HT1080 (cell line): Measurements from ENCODE around the gene LRRC52. TPM values are rescaled to one million over a fixed set of nuclear protein-coding genes. Genes with fewer than 3 reads are reported as not detected.
"Not testable (repeated sequence)": the region's sequence is repeated elsewhere in the genome, so short reads cannot be mapped to it uniquely, and the experiment has no call there.

Experiments
- DNase-seq: peaks from one replicate; pipeline ENCODE4 v3.0.0-alpha.2; 2015; ENCODE audit warnings: low read depth
- total RNA-seq: library from RNA; depleted of rRNA; stranded (reverse); fragments of >200 nt; shearing (Covaris generic); gene quantifications from 2 replicates; pipeline ENCODE4 v1.2.3, GENCODE V29; 2014; rRNA removed

Gene LRRC52
- total RNA-seq, 1 experiment from 2014 or later = not detected

DNA sequence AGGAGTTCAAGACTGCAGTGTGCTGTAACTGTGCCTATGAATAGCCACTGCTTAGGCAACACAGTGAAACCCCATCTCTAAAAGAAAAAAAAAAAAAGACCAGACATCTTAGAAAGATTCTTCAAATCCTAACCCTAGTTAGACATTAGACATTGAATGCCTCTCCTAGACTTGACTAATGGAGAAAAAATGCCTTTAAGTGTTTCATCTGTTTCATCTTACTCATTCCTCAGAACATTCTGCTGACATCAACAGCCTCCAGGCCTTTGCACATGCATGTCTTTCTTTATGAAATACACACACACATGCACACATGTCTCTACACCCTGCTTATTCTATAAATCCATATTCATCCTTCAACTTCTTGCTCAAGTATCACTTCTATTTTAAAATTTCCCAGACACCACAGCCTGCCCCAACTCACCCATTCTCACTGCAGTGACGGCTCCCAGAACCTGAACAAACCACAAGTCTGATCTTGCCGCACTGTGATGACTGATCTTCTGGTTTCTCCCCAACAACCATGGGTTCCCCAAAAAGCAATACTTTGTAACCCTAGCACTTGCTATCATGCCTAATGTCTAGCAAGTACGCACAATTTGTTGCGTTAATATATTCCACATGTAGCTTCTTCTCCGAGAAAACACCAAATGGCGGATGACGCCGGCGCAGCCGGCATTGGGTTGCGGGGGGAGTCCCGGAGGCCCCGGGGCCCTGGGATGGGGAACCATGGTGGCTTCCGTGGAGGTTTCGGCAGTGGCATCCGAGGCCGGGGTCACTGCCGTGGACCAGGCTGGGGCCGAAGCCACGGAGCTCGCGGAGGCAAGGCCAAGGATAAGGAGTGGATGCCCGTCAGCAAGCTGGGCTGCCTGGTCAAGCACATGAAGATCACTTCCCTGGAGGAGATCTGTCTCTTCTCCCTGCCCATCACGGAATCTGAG lies 37.4 kb downstream of the LRRC52 start:
- DNase-seq = no peak

DNA sequence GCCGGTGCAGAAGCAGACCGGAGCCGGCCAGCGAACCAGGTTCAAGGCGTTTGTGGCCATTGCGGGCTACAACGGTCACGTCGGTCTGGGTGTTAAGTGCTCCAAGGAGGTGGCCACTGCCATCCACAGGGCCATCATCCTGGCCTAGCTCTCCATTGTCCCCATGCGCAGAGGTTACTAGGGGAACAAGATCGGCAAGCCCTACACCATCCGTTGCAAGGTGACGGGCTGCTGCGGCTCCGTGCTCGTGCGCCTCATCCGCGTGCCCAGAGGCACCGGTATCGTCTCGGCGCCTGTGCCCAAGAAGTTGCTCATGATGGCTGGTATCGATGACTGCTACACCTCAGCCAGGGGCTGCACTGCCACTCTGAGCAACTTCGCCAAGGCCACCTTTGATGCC lies 38.1 kb downstream of the LRRC52 start:
- DNase-seq = no peak

DNA sequence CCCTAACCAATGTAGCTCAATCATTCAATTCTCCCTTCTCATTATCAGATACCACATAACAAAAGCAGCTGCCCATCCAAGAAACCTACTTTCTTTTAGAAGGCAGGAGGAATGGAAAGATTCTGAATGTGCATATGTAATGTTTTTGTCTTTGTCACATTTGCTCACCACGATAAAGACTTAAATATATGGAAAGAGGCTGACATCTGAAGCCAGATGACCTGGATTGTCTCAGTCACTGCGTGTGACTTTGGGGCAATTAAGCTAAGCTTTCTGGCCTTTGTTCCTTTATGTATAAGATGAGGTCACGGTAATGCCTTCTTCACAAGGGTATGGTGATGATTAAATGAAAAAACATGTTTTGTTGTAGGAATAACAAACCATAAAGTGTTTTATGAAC lies 42.6 kb downstream of the LRRC52 start:
- DNase-seq = no peak

DNA sequence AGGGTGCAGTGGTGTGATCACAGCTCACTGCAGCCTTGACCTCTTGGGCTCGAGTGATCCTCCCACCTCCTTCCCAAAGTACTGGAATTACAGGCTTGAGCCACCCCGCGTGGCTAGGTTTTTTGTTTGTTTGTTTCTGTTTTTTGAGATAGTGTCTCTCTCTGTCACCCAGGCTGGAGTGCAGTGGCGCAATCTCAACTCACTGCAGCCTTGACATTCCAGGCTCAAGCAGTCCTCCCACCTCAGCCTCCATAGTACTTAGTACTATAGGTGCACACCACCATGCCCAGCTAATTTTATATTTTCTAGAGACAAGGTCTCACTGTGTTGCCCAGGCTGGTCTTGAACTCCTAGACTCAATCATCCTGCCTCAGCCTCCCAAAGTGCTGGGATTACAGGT lies 47.6 kb downstream of the LRRC52 start:
- not testable (repeated sequence) for DNase-seq

DNA sequence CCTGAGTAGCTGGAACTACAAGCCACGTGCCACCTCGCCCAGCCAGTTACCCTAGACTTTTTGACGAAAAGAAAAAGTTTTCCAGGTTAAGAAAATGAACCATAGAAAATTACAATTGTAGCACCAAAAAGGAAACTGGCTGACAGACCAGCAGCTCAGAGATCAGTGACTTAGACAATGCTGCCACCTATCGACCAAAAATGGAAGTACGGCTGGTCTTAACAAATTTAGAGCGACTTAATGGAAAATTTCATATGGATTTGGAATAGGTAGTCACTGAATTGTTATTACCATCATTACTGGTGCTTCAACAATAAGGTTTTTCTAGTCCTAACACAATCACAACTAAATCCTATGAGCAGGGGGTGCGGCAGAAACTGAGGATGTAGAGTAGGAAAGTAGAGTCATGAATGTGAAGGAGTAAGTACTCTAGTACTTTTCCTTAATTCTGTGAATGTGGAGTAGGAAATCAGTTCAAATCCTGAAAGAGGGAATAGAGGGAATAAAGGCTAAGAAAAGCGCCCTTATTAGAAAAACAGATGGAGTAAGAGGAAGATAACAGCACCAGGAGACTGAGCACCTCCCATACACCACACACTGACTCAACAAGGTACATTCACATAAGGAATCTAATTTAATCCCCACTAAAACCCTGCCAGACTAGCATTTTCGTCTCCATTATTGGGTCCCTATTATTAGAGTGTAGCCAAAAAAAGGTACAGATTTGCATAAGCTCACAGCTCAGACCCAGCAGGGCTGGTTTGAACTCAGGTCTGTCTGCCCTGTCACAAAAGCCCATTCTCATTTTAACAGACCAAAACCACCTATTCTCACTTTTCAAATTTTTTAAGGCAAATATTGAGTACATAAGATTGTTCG lies 49.4 kb downstream of the LRRC52 start:
- DNase-seq = peak; percentile 61

DNA sequence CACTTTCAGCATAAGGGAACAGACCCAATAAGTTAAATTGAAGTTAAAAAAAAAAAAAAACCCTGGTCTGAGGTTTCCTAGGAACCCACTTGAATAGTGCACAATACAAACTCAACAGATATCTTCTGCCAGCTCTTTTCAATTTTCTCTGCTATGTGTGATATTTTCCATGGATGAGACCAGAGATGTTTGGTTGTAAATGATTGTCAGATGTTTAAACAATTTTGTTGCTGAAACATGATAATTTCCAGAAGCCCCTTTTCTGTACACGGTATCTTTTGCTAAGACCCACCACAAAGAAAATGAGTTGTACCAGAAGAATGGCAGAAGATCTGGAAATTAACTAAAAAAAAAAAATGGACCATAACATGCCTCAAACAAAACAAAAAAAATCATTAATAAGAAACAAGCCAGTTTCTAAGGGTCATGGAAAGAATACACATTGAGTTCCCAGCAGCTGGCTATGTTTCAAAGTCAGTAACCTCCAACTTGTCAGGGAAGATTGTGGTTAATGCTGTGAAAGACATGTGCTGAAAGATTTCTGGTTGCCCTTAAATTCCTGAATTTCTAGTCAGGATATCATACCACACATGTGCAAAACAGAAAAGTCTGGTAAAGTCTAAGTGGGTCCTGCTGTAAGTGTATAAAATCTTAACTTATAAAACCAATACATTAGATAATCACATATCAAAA lies 51.6 kb downstream of the LRRC52 start:
- DNase-seq = no peak

DNA sequence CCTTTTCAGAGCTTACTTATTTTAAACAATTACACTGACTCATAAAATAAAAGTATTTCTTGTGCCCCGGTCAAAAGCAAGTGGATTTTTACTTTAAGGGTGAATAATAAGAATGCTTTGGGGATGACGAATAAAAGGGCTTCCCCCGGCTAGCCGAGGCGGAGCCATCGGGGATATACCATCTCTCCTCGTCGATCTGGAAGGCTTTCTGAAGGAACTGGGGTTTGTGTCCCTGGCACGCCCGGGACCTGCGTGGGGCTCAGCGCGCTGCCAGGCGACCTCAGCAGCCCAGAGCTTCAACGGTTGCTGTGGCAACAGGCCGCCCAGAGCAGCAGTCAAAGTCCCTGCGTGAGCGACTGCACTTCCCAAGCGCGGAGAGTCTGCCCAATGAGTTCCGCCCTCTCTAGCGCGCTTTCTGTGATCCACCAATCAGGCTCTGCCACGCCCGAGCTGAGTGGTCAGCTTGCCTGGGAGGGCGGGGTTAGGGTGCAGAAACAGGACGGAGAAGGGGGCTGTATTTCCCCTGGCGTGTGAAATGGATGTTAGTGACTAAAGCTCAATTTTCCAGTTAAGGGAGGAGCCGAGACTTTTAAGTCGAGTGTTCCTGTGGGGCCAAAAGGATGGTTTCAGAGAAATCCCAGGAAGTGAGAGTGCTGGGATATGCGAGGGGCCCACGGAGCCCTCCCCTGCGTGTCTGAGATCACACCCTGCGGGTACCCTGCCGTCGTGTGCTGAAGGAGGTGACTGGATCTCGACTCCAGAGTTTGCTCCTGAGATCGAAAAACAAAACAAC lies 54.3 kb downstream of the LRRC52 start:
- peak; percentile 93 for DNase-seq

DNA sequence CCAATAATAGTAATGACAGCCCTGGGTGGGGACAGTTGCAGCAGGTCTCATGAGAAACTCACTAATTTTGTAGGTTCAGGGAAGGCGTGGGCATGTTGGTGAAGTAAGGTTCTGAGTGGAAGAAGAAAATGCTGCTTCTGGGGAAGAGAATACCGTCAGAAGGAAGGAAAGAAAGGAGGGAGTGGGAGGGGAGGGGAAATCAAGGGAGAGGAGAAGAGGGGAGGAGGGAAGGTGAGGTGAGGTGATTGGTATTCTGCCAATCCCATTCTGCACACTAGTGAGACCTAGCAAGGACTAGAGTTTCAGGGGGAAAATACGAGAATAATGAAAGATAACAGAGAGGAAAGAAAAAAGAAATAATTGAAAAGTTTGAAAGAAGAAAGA lies 54.9 kb downstream of the LRRC52 start:
- no peak for DNase-seq

DNA sequence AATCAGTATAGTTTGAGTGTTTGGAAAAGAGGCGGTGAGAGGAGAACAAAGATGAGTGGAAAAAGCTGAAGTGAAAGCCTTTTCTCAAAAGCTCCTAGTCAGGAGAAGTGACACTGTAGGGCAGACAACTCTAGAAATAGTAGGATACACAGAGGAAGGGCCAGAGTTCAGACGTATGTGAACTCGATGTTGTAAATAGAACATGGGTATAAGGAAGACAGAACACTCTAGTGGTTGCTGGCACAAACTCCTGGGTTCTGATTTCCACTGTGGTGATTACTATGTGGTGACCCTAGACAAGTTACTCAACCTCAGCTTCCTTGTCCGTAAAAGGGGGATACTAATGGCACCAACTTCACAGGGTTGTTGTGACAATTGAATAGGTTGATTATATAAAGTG lies 57.0 kb downstream of the LRRC52 start:
- DNase-seq = no peak

DNA sequence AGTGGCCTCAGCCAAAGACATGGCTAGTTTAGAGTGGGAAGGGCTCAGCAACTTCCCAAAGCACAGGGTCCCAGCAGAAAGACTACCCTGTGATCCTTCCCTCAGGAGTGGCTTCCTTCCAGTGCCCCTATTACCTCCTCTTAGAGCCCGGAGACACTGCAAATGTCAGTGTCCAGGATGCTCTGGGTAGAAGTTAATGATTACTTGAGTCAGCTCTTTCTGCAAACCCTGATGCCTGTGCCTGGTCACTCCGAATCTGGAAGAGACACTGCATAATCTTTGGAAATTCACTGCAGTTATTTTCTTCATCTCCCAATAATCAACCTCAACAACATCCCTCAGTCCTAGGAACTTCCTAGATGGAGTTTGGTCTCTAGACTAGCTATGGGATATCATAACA lies 60.0 kb downstream of the LRRC52 start:
- DNase-seq = no peak

DNA sequence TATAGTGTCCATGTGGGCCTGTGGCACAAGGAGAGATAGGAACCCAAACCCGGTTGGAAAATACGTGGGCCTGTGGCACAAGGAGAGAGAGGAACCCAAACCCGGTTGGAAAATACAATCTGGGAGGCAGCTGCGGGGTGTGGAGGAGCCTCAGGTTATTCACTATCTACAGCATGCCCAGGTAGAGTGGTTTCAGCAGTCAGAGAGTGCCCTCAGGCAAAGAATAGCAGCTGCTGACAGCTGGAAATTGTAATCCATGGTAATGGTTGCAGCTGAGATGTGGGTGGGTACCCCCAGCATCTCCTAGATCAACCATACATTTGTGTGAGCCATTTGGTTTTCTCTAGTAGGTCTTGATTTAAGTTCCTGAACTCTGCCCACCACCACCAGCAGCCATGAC lies 61.4 kb downstream of the LRRC52 start:
- no peak for DNase-seq

DNA sequence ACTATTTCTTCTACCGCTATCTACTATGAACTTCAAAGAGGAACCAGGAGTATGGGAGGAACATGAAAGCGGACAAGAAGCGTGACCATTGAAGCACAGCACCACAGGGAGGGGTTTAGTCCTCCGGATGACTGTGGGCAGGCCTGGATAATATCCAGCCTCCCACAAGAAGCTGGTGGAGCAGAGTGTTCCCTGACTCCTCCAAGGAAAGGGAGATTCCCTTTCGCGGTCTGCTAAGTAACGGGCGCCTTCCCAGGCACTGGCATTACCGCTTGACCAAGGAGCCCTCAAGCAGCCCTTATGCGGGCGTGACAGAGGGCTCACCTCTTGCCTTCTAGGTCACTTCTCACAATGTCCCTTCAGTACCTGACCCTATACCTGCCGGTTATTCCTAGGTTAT lies 62.9 kb downstream of the LRRC52 start:
- not testable (repeated sequence) for DNase-seq

DNA sequence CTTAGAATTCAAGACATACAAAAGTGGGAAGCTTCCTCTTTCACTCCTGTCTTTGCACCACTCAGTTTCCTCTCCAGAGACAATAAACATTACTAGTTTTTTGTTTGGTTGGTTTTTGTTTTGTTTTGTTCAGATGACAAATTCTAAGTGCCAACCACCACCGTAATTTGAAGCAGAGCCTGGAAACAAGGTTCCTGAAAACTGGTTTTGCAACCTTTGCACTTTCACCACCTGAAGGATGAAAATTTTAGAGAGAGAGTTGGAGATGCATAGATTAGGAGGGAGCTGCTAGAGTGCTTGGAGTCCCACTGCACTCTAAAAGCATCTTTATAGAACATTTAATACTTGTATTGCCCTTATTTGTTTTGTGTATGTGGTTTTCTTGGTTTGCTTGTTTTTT lies 67.1 kb downstream of the LRRC52 start:
- DNase-seq = no peak

DNA sequence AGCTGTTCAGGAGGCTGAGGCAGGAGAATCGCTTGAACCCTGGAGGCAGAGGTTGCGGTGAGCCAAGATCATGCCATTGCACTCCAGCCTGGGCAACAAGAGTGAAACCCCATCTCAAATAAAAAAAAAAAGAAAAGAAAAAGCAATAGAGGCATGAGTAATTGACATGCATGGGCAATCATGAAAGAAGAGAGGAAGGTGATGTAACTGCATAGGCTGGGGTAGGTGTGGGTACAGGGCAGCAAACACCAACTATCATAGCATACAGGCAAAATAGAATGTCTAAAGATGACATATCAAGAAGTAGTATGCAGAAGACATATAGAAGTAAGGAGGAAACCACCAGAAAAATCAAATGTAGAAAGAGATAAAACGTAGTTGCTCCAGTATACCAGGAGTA lies 68.3 kb downstream of the LRRC52 start:
- DNase-seq = no peak

Other genes starting within 250 kb of the LRRC52 start
- gene LMX1A, start 187.3 kb upstream of the LRRC52 start, total RNA-seq = not detected in 2 replicates
- not detected in 2 replicates for gene RXRG, start 98.9 kb upstream of the LRRC52 start, total RNA-seq
- 80.9 and 95.1 TPM in 2 replicates for gene MGST3, start 87.2 kb downstream of the LRRC52 start, total RNA-seq
- gene ALDH9A1, start 154.6 kb downstream of the LRRC52 start, total RNA-seq = 61.2 and 62.1 TPM in 2 replicates
- 77.4 and 88.3 TPM in 2 replicates for gene TMCO1, start 224.9 kb downstream of the LRRC52 start, total RNA-seq